Measurements from ENCODE around the gene PITX2. TPM values are rescaled to one million over a fixed set of nuclear protein-coding genes. Genes with fewer than 3 reads are reported as not detected.

PITX2 gene
- total and polyA plus RNA-seq, 10 of the 15 experiments (the other 5 are each of a cell fraction or from before 2014, with no cell fraction given): not detected

- Histone ChIP-seq H3K9ac (ENCODE audit: control insufficient read depth, insufficient read depth, low read length) (no peak overlapping the region), H3K27me3 (replicated peaks in 1 of 2; ENCODE audit: control insufficient read depth in 2 of 2, insufficient read depth in 2 of 2, low read length in 1 of 2) (peaks cover 20 to 42% of the 10 kb centered on the region in 2 experiments), H3K4me2 (ENCODE audit: control insufficient read depth, insufficient read depth) (no peak overlapping the region), H3K4me1 (ENCODE audit: control insufficient read depth, insufficient read depth, low read length) (no peaks in the 10 kb centered on the region), H4K20me1 (ENCODE audit: control insufficient read depth, insufficient read depth) (no peaks in the 10 kb centered on the region), H3K79me2 (ENCODE audit: control insufficient read depth, insufficient read depth, low read length) (no peaks in the 10 kb centered on the region), H3K27ac (ENCODE audit: control insufficient read depth, insufficient read depth) (no peak overlapping the region), H3K36me3 (ENCODE audit: control insufficient read depth in 2 of 2, insufficient read depth in 2 of 2, low read length in 1 of 2) (no peaks in the 10 kb centered on the region), H3K9me3 (replicated peaks; ENCODE audit: control insufficient read depth, insufficient read depth, low read length) (no peaks in the 10 kb centered on the region; the same call in 2 of the 3 replicates), H3K4me3 (no peak overlapping the region), H2AFZ (ENCODE audit: control insufficient read depth, low read depth, low read length) (no peak overlapping the region)
- no TSS peak for BruUV-seq (replicated peaks)
- intact Hi-C loops (cut with micrococcal nuclease; ENCODE audit: unreplicated experiment) (loop anchor here (1.0 to 5.0 kb wide), 3 partner anchors 325 to 651 kb away; no protein-coding TSS in a partner anchor), in situ Hi-C loops (cut with MboI) (loop anchor here (10.0 to 25.0 kb wide), 4 partner anchors 332 to 1405 kb away; no protein-coding TSS in a partner anchor)
- ChIA-PET POLR2A (no interaction called here), CTCF (interaction anchor here (0.9 to 1.5 kb wide), 3 partner anchors 325 to 997 kb away, joined by 3 to 9 read pairs (median 4); no protein-coding TSS in a partner anchor), SMC1A (ENCODE audit: uncharacterized antibody, unreplicated experiment) (interaction anchor here (1.5 to 2.0 kb wide), 2 partner anchors 334 to 650 kb away, joined by 3 to 5 read pairs; no protein-coding TSS in a partner anchor), RAD21 (ENCODE audit: unreplicated experiment) (no interaction called here)
- ATAC-seq (no peak), FAIRE-seq (no peak), DNase-seq (ENCODE audit: low read depth, low spot score) (no peak)
- WGBS (ENCODE audit: insufficient coverage, insufficient replicate concordance, low lambda C conversion rate, missing lambda C conversion rate): 51% methylated on average over 41 of the region's 58 CpGs
- TF ChIP-seq SREBF1 (IDR thresholded peaks at IDR 0.05; ENCODE audit: low read length) (no peak), CEBPB (IDR thresholded peaks at IDR 0.05; ENCODE audit: borderline replicate concordance in 1 of 2, low read depth in 2 of 2, low read length in 2 of 2) (no peak), SIX5 (IDR thresholded peaks at IDR 0.05; ENCODE audit: low read depth, low read length, severe bottlenecking) (no peak), NFXL1 (IDR thresholded peaks at IDR 0.05; ENCODE audit: borderline replicate concordance) (no peak)
These were observed 9.9 kb upstream of the PITX2 start for GRCh38 chr4:110632506-110633357.
